Activated CD4-positive, alpha-beta T cell treated with anti-CD3 and anti-CD28 coated beads for 1 hour (primary cell): ENCODE results near the gene A2M.

ENCODE experiments used
- DNase-seq: peaks from one replicate; pipeline ENCODE4 v3.0.0-alpha.2; 2020

Gene A2M

DNA sequence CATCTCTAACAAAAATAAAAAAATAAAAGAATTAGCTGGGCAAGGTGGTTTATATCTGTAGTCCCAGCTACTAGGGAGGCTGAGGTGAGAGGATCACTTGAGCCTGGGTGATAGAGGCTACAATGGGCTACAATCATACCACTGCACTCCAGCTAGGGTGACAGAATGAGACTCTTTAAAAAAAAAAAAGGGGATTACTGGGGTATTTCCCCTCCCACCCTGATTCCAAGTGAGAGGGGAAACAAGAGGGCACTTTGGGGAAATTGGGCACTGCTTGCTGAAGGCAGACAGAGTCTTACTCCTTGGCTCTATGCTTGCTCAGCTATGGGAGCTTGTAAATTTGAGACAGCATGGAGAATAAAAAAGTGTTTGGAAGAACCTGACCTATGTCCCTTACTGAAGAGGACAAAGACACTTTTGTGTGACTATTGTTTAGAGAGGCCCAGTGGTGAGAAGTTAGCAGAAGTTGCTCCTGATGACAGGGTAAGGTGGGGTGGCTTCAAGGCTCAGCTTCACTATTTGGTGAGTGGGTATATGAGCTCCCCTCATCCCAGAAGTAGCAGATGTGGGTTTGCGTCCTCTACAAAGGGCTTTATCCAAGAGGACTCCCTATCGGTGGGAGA, 82.3 kb downstream of the A2M start:
- DNase-seq, result no peak

DNA sequence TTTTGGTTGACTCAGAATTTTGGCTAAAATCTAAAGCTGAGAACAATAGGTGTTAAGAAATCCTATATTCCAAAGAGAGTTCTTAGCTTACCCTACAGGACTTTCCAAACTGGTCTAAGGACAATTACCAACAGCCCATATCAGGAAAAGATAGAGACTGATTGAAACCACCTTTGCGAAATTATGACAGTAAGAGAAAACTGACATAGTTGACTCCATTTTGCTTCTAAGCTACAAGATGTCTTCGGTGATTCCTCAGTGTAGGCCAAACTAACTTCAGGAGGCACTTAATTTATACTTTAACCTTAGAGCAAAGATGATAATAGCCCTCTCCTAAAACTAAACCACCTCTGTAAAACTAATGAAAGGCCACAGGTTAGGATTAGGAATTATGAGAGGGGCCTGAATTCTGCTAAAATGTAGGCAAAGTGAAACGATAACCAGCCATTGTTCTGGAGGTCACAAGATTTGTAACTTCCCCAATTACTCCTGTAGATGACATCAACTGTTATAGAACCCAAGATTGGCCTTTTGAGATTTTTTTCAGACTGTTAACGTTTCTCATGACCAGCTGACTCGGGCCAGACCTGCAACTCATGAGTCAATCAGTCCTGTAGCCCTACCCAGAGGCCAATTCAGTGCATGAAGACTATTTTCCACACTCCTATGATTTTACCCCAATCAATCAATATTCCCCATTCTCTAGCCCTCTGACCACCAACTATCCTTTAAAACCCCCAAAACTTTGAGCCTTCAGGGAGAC, 83.3 kb downstream of the A2M start:
- no peak for DNase-seq

DNA sequence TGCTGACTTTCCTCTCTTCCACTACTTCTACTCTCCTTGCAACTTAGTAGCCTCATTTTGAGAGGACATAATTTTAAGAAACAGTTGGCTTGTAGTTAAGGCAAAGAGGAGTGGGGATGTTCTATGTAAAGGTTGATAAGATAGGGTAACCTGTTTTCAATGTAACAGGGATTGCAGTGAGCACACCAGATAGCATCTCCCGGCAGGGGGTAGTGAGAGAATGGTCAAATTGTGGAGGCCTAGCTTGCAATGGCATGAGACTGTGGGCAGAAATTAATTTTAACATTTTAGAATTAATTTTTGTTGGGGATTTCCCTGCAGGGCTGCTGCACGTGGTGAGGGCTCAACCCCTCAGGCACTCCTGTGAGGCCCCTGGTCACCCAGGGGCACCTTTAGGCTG, 84.9 kb downstream of the A2M start:
- no peak for DNase-seq

DNA sequence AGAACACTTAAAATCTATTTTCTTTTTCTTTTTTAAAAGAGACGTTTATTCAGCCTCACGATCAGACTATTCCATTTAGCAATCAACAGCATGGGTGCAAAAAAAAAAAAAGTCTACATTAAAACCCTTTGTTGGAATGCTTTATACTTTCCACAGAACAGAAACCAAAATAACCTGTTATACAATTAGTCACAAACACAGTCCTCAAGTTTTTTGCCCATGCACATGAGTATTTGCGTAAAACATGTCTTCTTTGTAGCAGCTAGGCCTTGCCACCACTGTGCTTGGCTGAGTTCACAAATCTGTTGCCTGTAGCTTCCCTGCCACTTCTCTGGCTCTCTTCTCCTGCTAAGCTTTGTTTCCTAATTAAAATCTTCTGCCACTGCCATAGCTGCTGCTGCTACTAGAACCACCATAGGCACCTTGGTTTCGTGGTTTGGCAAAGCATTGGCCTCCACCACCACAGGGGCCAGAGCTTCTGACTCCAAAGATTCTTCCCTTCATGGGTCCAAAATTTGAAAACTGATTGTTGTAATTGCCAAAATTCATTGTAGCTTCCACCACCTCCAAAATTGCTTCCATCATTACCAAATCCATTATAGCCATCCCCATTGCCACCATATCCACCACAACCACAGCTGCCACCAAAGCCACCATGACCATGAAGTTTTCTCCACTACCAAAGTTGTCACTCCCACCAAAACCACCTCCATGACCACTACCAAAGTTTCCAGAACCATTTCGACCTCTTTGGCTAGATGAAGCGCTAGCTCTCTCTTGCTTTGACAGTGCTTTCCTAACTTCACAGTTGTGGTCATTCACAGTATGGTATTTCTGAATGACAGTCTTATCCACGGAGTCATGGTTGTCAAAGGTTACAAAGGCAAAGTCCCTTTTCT, 88.3 kb downstream of the A2M start:
- no peak for DNase-seq

DNA sequence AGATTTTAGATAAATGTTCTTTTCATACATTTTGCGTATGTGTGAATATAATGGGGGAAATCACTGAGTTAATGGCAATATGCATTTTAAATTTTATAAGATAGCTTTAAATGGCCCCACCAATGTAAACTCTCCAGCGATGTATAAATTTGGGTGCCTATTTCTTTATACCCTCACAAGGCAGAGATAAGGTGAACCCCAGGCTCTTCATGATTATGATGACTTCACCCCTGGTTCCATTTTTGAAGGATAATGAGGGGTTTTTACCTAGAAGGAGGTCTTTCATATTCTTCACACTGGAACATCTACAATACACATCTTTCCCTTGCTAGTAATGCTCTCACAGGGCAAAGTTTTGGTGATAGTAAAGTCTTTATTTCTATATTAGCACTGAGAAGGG, 91.2 kb downstream of the A2M start:
- no peak for DNase-seq

DNA sequence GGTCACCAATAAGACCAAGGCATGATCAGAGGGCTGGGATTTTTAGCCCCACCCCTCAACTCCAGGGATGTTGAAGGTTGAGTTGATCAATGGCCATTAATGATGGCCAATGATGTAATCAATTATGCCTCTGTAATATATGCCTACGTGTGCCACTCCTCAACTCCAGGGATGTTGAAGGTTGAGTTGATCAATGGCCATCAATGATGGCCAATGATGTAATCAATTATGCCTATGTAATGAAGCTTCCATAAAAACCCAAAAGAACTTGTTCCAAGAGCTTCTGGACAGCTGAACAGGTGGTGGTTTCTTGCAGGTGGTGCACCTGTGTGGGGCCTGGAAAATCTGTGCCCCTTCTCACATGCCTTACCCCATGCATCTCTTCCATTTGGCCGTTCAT, 93.1 kb downstream of the A2M start:
- no peak for DNase-seq
